Measurements from ENCODE around the gene ANKRD34A.

The ANKRD34A gene

GRCh38 chr1:145978471-145978853 lies 14.1 kb upstream of the ANKRD34A start:
- H3K27me3 ChIP-seq (ENCODE audit: low read depth, low read length) = no peaks in the 10 kb centered on the region
- H3K4me1 ChIP-seq (ENCODE audit: control insufficient read depth in 1 of 2, insufficient read depth in 2 of 2, low read length in 2 of 2) = peaks cover 21 to 46% of the 10 kb centered on the region in 2 donors
- H3K9me3 ChIP-seq (ENCODE audit: control insufficient read depth in 1 of 2, low read length in 2 of 2) = no peaks in the 10 kb centered on the region
- peaks cover 0 to 11% of the 10 kb centered on the region in 2 donors for H3K36me3 ChIP-seq (ENCODE audit: control insufficient read depth in 1 of 2, insufficient read depth in 2 of 2, low read length in 2 of 2)
- peak overlapping the region; percentile 98 for H3K27ac ChIP-seq (ENCODE audit: low read length)
- H3K4me3 ChIP-seq (ENCODE audit: low read depth in 1 of 2, low read length in 2 of 2) = peak overlapping the region; percentile 53 to 70

GRCh38 chr1:145977486-145978470 lies 13.4 kb upstream of the ANKRD34A start:
- Histone ChIP-seq H3K27ac (ENCODE audit: low read length) (peak overlapping the region; percentile 98), H3K36me3 (ENCODE audit: control insufficient read depth in 1 of 2, insufficient read depth in 2 of 2, low read length in 2 of 2) (peaks cover 0 to 11% of the 10 kb centered on the region in 2 donors), H3K9me3 (ENCODE audit: control insufficient read depth in 1 of 2, low read length in 2 of 2) (no peaks in the 10 kb centered on the region), H3K4me3 (ENCODE audit: low read depth in 1 of 2, low read length in 2 of 2) (peak overlapping the region; percentile 53 to 70), H3K4me1 (ENCODE audit: control insufficient read depth in 1 of 2, insufficient read depth in 2 of 2, low read length in 2 of 2) (peaks cover 17 to 40% of the 10 kb centered on the region in 2 donors), H3K27me3 (ENCODE audit: low read depth, low read length) (no peaks in the 10 kb centered on the region)

GRCh38 chr1:145977016-145977415 lies 12.6 kb upstream of the ANKRD34A start:
- Histone ChIP-seq H3K4me1 (ENCODE audit: control insufficient read depth in 1 of 2, insufficient read depth in 2 of 2, low read length in 2 of 2) (peaks cover 17 to 36% of the 10 kb centered on the region in 2 donors), H3K4me3 (ENCODE audit: low read depth in 1 of 2, low read length in 2 of 2) (peak overlapping the region in 1 of 2 donors; percentile 41), H3K27me3 (ENCODE audit: low read depth, low read length) (no peaks in the 10 kb centered on the region), H3K9me3 (ENCODE audit: control insufficient read depth in 1 of 2, low read length in 2 of 2) (no peaks in the 10 kb centered on the region), H3K27ac (ENCODE audit: low read length) (peak overlapping the region; percentile 98), H3K36me3 (ENCODE audit: control insufficient read depth in 1 of 2, insufficient read depth in 2 of 2, low read length in 2 of 2) (peaks cover 0 to 11% of the 10 kb centered on the region in 2 donors)

GRCh38 chr1:145975216-145975615 lies 10.8 kb upstream of the ANKRD34A start:
- Histone ChIP-seq H3K36me3 (ENCODE audit: control insufficient read depth in 1 of 2, insufficient read depth in 2 of 2, low read length in 2 of 2) (peaks cover 0 to 11% of the 10 kb centered on the region in 2 donors), H3K4me3 (ENCODE audit: low read depth in 1 of 2, low read length in 2 of 2) (no peak overlapping the region), H3K9me3 (ENCODE audit: control insufficient read depth in 1 of 2, low read length in 2 of 2) (no peaks in the 10 kb centered on the region), H3K27me3 (ENCODE audit: low read depth, low read length) (no peaks in the 10 kb centered on the region), H3K4me1 (ENCODE audit: control insufficient read depth in 1 of 2, insufficient read depth in 2 of 2, low read length in 2 of 2) (peaks cover 9 to 30% of the 10 kb centered on the region in 2 donors), H3K27ac (ENCODE audit: low read length) (no peak overlapping the region)

GRCh38 chr1:145974721-145975120 lies 10.3 kb upstream of the ANKRD34A start:
- Histone ChIP-seq H3K4me3 (ENCODE audit: low read depth in 1 of 2, low read length in 2 of 2) (no peak overlapping the region), H3K27ac (ENCODE audit: low read length) (no peak overlapping the region), H3K36me3 (ENCODE audit: control insufficient read depth in 1 of 2, insufficient read depth in 2 of 2, low read length in 2 of 2) (peaks cover 0 to 11% of the 10 kb centered on the region in 2 donors), H3K4me1 (ENCODE audit: control insufficient read depth in 1 of 2, insufficient read depth in 2 of 2, low read length in 2 of 2) (peaks cover 9 to 25% of the 10 kb centered on the region in 2 donors), H3K9me3 (ENCODE audit: control insufficient read depth in 1 of 2, low read length in 2 of 2) (no peaks in the 10 kb centered on the region), H3K27me3 (ENCODE audit: low read depth, low read length) (no peaks in the 10 kb centered on the region)

- H3K4me3 ChIP-seq (ENCODE audit: low read depth in 1 of 2, low read length in 2 of 2) = no peak overlapping the region
- peaks cover 0 to 7% of the 10 kb centered on the region in 2 donors for H3K36me3 ChIP-seq (ENCODE audit: control insufficient read depth in 1 of 2, insufficient read depth in 2 of 2, low read length in 2 of 2)
- no peaks in the 10 kb centered on the region for H3K27me3 ChIP-seq (ENCODE audit: low read depth, low read length)
- peaks cover 0 to 1% of the 10 kb centered on the region in 2 donors for H3K9me3 ChIP-seq (ENCODE audit: control insufficient read depth in 1 of 2, low read length in 2 of 2)
- no peak overlapping the region for H3K27ac ChIP-seq (ENCODE audit: low read length)
- peaks cover 3 to 6% of the 10 kb centered on the region in 2 donors for H3K4me1 ChIP-seq (ENCODE audit: control insufficient read depth in 1 of 2, insufficient read depth in 2 of 2, low read length in 2 of 2)
These were observed 8.2 kb upstream of the ANKRD34A start for GRCh38 chr1:145972580-145972979.

- Histone ChIP-seq H3K27ac (ENCODE audit: low read length) (no peak overlapping the region), H3K9me3 (ENCODE audit: control insufficient read depth in 1 of 2, low read length in 2 of 2) (peaks cover 0 to 5% of the 10 kb centered on the region in 2 donors), H3K4me1 (ENCODE audit: control insufficient read depth in 1 of 2, insufficient read depth in 2 of 2, low read length in 2 of 2) (peaks cover 15 to 23% of the 10 kb centered on the region in 2 donors), H3K27me3 (ENCODE audit: low read depth, low read length) (no peaks in the 10 kb centered on the region), H3K36me3 (ENCODE audit: control insufficient read depth in 1 of 2, insufficient read depth in 2 of 2, low read length in 2 of 2) (no peaks in the 10 kb centered on the region), H3K4me3 (ENCODE audit: low read depth in 1 of 2, low read length in 2 of 2) (no peak overlapping the region)
These were observed 2.9 kb upstream of the ANKRD34A start for GRCh38 chr1:145967288-145967687.

- Histone ChIP-seq H3K27ac (ENCODE audit: low read length) (peak overlapping the region; percentile 94), H3K9me3 (ENCODE audit: control insufficient read depth in 1 of 2, low read length in 2 of 2) (peaks cover 0 to 5% of the 10 kb centered on the region in 2 donors)
These were observed 857 bp upstream of the ANKRD34A start for GRCh38 chr1:145965119-145965744.

GRCh38 chr1:145963265-145964019 lies 933 bp downstream of the ANKRD34A start:
- Histone ChIP-seq H3K36me3 (ENCODE audit: control insufficient read depth in 1 of 2, insufficient read depth in 2 of 2, low read length in 2 of 2) (no peaks in the 10 kb centered on the region), H3K27me3 (ENCODE audit: low read depth, low read length) (peaks cover 4% of the 10 kb centered on the region), H3K9me3 (ENCODE audit: control insufficient read depth in 1 of 2, low read length in 2 of 2) (peaks cover 0 to 5% of the 10 kb centered on the region in 2 donors), H3K4me1 (ENCODE audit: control insufficient read depth in 1 of 2, insufficient read depth in 2 of 2, low read length in 2 of 2) (peaks cover 19 to 49% of the 10 kb centered on the region in 2 donors), H3K27ac (ENCODE audit: low read length) (peak overlapping the region; percentile 94), H3K4me3 (ENCODE audit: low read depth in 1 of 2, low read length in 2 of 2) (peak overlapping the region; percentile 80 to 92)

More at GRCh38 chr1:145965119-145965744, 857 bp upstream of the ANKRD34A start:
- Histone ChIP-seq H3K27me3 (ENCODE audit: low read depth, low read length) (peaks cover 4% of the 10 kb centered on the region), H3K4me1 (ENCODE audit: control insufficient read depth in 1 of 2, insufficient read depth in 2 of 2, low read length in 2 of 2) (peaks cover 15 to 32% of the 10 kb centered on the region in 2 donors), H3K36me3 (ENCODE audit: control insufficient read depth in 1 of 2, insufficient read depth in 2 of 2, low read length in 2 of 2) (no peaks in the 10 kb centered on the region), H3K4me3 (ENCODE audit: low read depth in 1 of 2, low read length in 2 of 2) (peak overlapping the region; percentile 64 to 92)

- H3K27ac ChIP-seq (ENCODE audit: low read length) = peak overlapping the region; percentile 94
- H3K4me1 ChIP-seq (ENCODE audit: control insufficient read depth in 1 of 2, insufficient read depth in 2 of 2, low read length in 2 of 2) = peaks cover 23 to 53% of the 10 kb centered on the region in 2 donors
- peaks cover 4% of the 10 kb centered on the region for H3K27me3 ChIP-seq (ENCODE audit: low read depth, low read length)
- H3K36me3 ChIP-seq (ENCODE audit: control insufficient read depth in 1 of 2, insufficient read depth in 2 of 2, low read length in 2 of 2) = no peaks in the 10 kb centered on the region
- H3K4me3 ChIP-seq (ENCODE audit: low read depth in 1 of 2, low read length in 2 of 2) = peak overlapping the region; percentile 80 to 81
- peaks cover 0 to 2% of the 10 kb centered on the region in 2 donors for H3K9me3 ChIP-seq (ENCODE audit: control insufficient read depth in 1 of 2, low read length in 2 of 2)
These were observed 1.9 kb downstream of the ANKRD34A start for GRCh38 chr1:145962157-145963102.
